ENCODE data around the gene RUNX1. TPM values are rescaled to one million over a fixed set of nuclear protein-coding genes. Genes with fewer than 3 reads are reported as not detected.
A peak's percentile ranks its signal among the peaks of the same experiment; 100 is the strongest.

RUNX1 gene
- total and polyA plus RNA-seq, 7 donors, result 8.7 to 230 (median 30.1) TPM

- DNase-seq, result no peak
- Histone ChIP-seq H3K9me3 (no peaks in the 10 kb centered on the region), H3K36me3 (ENCODE audit: insufficient read depth in 1 of 2, low read depth in 1 of 2) (peaks cover 0 to 2% of the 10 kb centered on the region in 2 donors), H3K27me3 (ENCODE audit: insufficient read depth in 3 of 3, low read length in 2 of 3) (no peaks in the 10 kb centered on the region), H3K4me1 (no peaks in the 10 kb centered on the region), H3K4me3 (no peak overlapping the region), H3K27ac (no peak overlapping the region)
- intact Hi-C loops (cut with DNase I), result loop anchor here in 1 of 2 donors (10.0 kb wide), 1 partner anchor 1180 kb away; no protein-coding TSS in a partner anchor
- 84 to 86% (median 84%) methylated on average over 19 of the region's 19 CpGs for WGBS, 3 donors
- no peak for ATAC-seq
- TF ChIP-seq CTCF (IDR thresholded peaks at IDR 0.05), result no peak
Measured at GRCh38 chr21:34754690-34755647, 294.1 kb downstream of the RUNX1 start.

- Histone ChIP-seq H3K4me1 (peaks cover 8% of the 10 kb centered on the region), H3K9me3 (no peaks in the 10 kb centered on the region), H3K36me3 (ENCODE audit: insufficient read depth in 1 of 2, low read depth in 1 of 2) (no peaks in the 10 kb centered on the region), H3K27ac (no peak overlapping the region), H3K27me3 (ENCODE audit: insufficient read depth in 3 of 3, low read length in 2 of 3) (no peaks in the 10 kb centered on the region), H3K4me3 (no peak overlapping the region)
- whole genome bisulfite sequencing, 3 donors, result 79 to 86% (median 81%) methylated on average over 3 of the region's 3 CpGs
- DNase-seq (no peak), ATAC-seq (no peak)
- intact Hi-C loops (cut with DNase I), result loop anchor here (5.0 to 10.0 kb wide), 8 partner anchors 96 to 1278 kb away; partner anchors contain the start of gene RUNX1 (in 1 of the 2)
- no peak for TF ChIP-seq CTCF (IDR thresholded peaks at IDR 0.05)
Measured at GRCh38 chr21:34748862-34749261, 300.2 kb downstream of the RUNX1 start.

- intact Hi-C loops (cut with DNase I), result loop anchor here (2.0 to 10.0 kb wide), 9 partner anchors 99 to 1282 kb away; partner anchors contain the start of gene RUNX1 (in 1 of the 2)
- no peaks in the 10 kb centered on the region for H3K9me3 ChIP-seq
- H3K27ac ChIP-seq, result peak overlapping the region; percentile 17
- H3K4me3 ChIP-seq, result no peak overlapping the region
- DNase-seq, result peak; percentile 64 to 81
- ATAC-seq, result peak; percentile 80 to 96 (median 84)
- H3K27me3 ChIP-seq (ENCODE audit: insufficient read depth in 3 of 3, low read length in 2 of 3), result peaks cover 0 to 5% (median 0%) of the 10 kb centered on the region in 3 donors
- H3K4me1 ChIP-seq, result peaks cover 8% of the 10 kb centered on the region
- TF ChIP-seq CTCF (IDR thresholded peaks at IDR 0.05), result peak; percentile 93
- no peaks in the 10 kb centered on the region for H3K36me3 ChIP-seq (ENCODE audit: insufficient read depth in 1 of 2, low read depth in 1 of 2)
- 46 to 56% (median 47%) methylated on average over 21 of the region's 21 CpGs for WGBS, 3 donors
Measured at GRCh38 chr21:34745557-34746255, 303.4 kb downstream of the RUNX1 start.

GRCh38 chr21:34744801-34745200 is 304.3 kb downstream of the RUNX1 start:
- H3K27me3 ChIP-seq (ENCODE audit: insufficient read depth in 3 of 3, low read length in 2 of 3), result peaks cover 0 to 5% (median 0%) of the 10 kb centered on the region in 3 donors
- peaks cover 8% of the 10 kb centered on the region for H3K4me1 ChIP-seq
- H3K36me3 ChIP-seq (ENCODE audit: insufficient read depth in 1 of 2, low read depth in 1 of 2), result no peaks in the 10 kb centered on the region
- intact Hi-C loops (cut with DNase I), result loop anchor here (5.0 to 10.0 kb wide), 9 partner anchors 100 to 1282 kb away; partner anchors contain the start of gene RUNX1 (in 1 of the 2)
- no peak overlapping the region for H3K4me3 ChIP-seq
- DNase-seq, result no peak
- 28 to 48% (median 29%) methylated on average over 3 of the region's 3 CpGs for WGBS, 3 donors
- no peak for TF ChIP-seq CTCF (IDR thresholded peaks at IDR 0.05)
- no peaks in the 10 kb centered on the region for H3K9me3 ChIP-seq
- no peak for ATAC-seq
- no peak overlapping the region for H3K27ac ChIP-seq

All from psoas muscle (tissue), 8 donors.